SK-N-SH treated with all-trans-retinoic acid at 6 μM for 48 hours (cell line): ENCODE measurements around the gene CHRNA1.

Experiments used
- ATAC-seq: fragments of 200-7000 bp; cut with Tn5 transposase; 3 replicates; pipeline ENCODE4 v1.9.1; 2020; ENCODE audit warnings: mild to moderate bottlenecking, moderate library complexity
- ARNTL ChIP-seq: fragments of 450-650 bp; formaldehyde crosslinking; IDR thresholded peaks from 2 replicates; pipeline ENCODE4 v1.5.0; 2020; ENCODE audit warnings: low read depth, mild to moderate bottlenecking, moderate library complexity, borderline replicate concordance
- BACH2 ChIP-seq: fragments of 250-450 bp; sonication (Bioruptor Pico); IDR thresholded peaks from 2 replicates; pipeline ENCODE4 v1.9.0; 2021; ENCODE audit warnings: mild to moderate bottlenecking, borderline replicate concordance
- ESRRG ChIP-seq: fragments of 250-450 bp; sonication (Bioruptor Pico); IDR thresholded peaks from 2 replicates; pipeline ENCODE4 v1.6.1; 2021; ENCODE audit warnings: mild to moderate bottlenecking
- GLIS3 ChIP-seq: fragments of 250-450 bp; sonication (Bioruptor Pico); IDR thresholded peaks from 2 replicates; pipeline ENCODE4 v1.5.0; 2020; ENCODE audit warnings: mild to moderate bottlenecking, moderate library complexity
- ISL1 ChIP-seq: fragments of 250-450 bp; sonication (Bioruptor Pico); IDR thresholded peaks from 2 replicates; pipeline ENCODE4 v2.1.2; 2022; ENCODE audit warnings: mild to moderate bottlenecking, moderate library complexity
- OSR1 ChIP-seq: fragments of 250-450 bp; sonication (Bioruptor Pico); IDR thresholded peaks from 2 replicates; pipeline ENCODE4 v1.8.0; 2022; ENCODE audit warnings: moderate library complexity, mild to moderate bottlenecking, inconsistent platforms
- PPARA ChIP-seq: fragments of 250-450 bp; sonication (Bioruptor Pico); IDR thresholded peaks from 2 replicates; pipeline ENCODE4 v1.5.0; 2020; ENCODE audit warnings: mild to moderate bottlenecking, borderline replicate concordance
- RARB ChIP-seq: fragments of 250-450 bp; sonication (Bioruptor Pico); IDR thresholded peaks from 2 replicates; pipeline ENCODE4 v1.8.0; 2021; ENCODE audit warnings: mild to moderate bottlenecking, moderate library complexity
- SNAI2 ChIP-seq: fragments of 250-450 bp; sonication (Bioruptor Pico); IDR thresholded peaks from 2 replicates; pipeline ENCODE4 v1.5.0; 2020; ENCODE audit warnings: mild to moderate bottlenecking, moderate library complexity
- TCF4 ChIP-seq: fragments of 250-450 bp; sonication (Bioruptor Pico); IDR thresholded peaks from 2 replicates; pipeline ENCODE4 v1.8.0; 2021; ENCODE audit warnings: mild to moderate bottlenecking, moderate library complexity, borderline replicate concordance
- ZFP30 ChIP-seq: fragments of 450-650 bp; formaldehyde crosslinking; IDR thresholded peaks from 2 replicates; pipeline ENCODE4 v1.5.0; 2022; ENCODE audit warnings: mild to moderate bottlenecking, moderate library complexity
- ZNF565 ChIP-seq: fragments of 450-650 bp; formaldehyde crosslinking; conservative IDR thresholded peaks from 2 replicates; pipeline ENCODE4 v1.5.0; 2020; ENCODE audit warnings: low read depth, mild to moderate bottlenecking, moderate library complexity
- ZNF70 ChIP-seq: fragments of 450-650 bp; formaldehyde crosslinking; IDR thresholded peaks from 2 replicates; pipeline ENCODE4 v1.5.0; 2020; ENCODE audit warnings: mild to moderate bottlenecking, moderate library complexity
- ZNF8 ChIP-seq: fragments of 450-650 bp; formaldehyde crosslinking; IDR thresholded peaks from 2 replicates; pipeline ENCODE4 v1.5.0; 2020; ENCODE audit warnings: mild to moderate bottlenecking, moderate library complexity
- TF ChIP-seq, protein P1 (sequence below): fragments of 250-450 bp; sonication (Bioruptor Pico); IDR thresholded peaks from 2 replicates; pipeline ENCODE4 v1.8.0; 2020; ENCODE audit warnings: mild to moderate bottlenecking, moderate library complexity, borderline replicate concordance
- TF ChIP-seq, protein P2 (sequence below): fragments of 250-450 bp; sonication (Bioruptor Pico); IDR thresholded peaks from 2 replicates; pipeline ENCODE4 v1.5.1; 2021; ENCODE audit warnings: mild to moderate bottlenecking, moderate library complexity
- TF ChIP-seq, protein P3 (sequence below): fragments of 250-450 bp; sonication (Bioruptor Pico); IDR thresholded peaks from 2 replicates; pipeline ENCODE4 v1.8.0; 2021; ENCODE audit warnings: low read depth, mild to moderate bottlenecking, moderate library complexity, borderline replicate concordance
- TF ChIP-seq, protein P4 (sequence below): fragments of 250-450 bp; sonication (Bioruptor Pico); IDR thresholded peaks from 2 replicates; pipeline ENCODE4 v1.5.0; 2020; ENCODE audit warnings: mild to moderate bottlenecking, moderate library complexity
- TF ChIP-seq, protein P5 (sequence below): fragments of 250-450 bp; sonication (Bioruptor Pico); IDR thresholded peaks from 2 replicates; pipeline ENCODE4 v1.5.1; 2020; ENCODE audit warnings: low read depth, mild to moderate bottlenecking, moderate library complexity

CHRNA1 gene

DNA sequence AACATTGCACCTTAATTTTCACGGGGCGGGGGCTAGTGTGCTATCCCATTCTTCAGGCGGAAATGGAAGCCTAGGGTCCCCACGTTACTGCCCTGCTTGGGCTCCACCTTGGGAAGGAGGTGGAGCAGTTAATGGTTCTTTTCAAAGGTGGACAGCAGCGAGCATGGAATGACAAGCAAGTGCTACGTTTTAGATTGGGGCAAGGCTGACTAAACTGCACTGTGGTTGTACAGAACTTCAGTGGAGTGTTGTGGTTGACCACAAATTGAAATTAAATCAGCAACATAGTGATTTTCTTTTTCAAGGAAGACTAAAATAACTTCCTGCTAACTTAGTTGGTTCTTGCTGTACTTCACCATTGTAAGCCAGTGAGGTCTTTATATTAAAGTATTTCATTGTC lies 47.0 kb downstream of the CHRNA1 start (continued):
- TF ChIP-seq, protein P1, sequence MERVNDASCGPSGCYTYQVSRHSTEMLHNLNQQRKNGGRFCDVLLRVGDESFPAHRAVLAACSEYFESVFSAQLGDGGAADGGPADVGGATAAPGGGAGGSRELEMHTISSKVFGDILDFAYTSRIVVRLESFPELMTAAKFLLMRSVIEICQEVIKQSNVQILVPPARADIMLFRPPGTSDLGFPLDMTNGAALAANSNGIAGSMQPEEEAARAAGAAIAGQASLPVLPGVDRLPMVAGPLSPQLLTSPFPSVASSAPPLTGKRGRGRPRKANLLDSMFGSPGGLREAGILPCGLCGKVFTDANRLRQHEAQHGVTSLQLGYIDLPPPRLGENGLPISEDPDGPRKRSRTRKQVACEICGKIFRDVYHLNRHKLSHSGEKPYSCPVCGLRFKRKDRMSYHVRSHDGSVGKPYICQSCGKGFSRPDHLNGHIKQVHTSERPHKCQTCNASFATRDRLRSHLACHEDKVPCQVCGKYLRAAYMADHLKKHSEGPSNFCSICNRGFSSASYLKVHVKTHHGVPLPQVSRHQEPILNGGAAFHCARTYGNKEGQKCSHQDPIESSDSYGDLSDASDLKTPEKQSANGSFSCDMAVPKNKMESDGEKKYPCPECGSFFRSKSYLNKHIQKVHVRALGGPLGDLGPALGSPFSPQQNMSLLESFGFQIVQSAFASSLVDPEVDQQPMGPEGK (CRISPR knock-in tag) = no peak
- no peak for TF ChIP-seq ZNF8 (CRISPR knock-in tag)
- TF ChIP-seq, protein P2, sequence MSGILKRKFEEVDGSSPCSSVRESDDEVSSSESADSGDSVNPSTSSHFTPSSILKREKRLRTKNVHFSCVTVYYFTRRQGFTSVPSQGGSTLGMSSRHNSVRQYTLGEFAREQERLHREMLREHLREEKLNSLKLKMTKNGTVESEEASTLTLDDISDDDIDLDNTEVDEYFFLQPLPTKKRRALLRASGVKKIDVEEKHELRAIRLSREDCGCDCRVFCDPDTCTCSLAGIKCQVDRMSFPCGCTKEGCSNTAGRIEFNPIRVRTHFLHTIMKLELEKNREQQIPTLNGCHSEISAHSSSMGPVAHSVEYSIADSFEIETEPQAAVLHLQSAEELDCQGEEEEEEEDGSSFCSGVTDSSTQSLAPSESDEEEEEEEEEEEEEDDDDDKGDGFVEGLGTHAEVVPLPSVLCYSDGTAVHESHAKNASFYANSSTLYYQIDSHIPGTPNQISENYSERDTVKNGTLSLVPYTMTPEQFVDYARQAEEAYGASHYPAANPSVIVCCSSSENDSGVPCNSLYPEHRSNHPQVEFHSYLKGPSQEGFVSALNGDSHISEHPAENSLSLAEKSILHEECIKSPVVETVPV = no peak
- TF ChIP-seq ISL1 = no peak
- no peak for TF ChIP-seq PPARA (CRISPR knock-in tag)
- TF ChIP-seq SNAI2 = no peak
- no peak for TF ChIP-seq ESRRG
- TF ChIP-seq BACH2 (CRISPR knock-in tag) = no peak
- TF ChIP-seq ZFP30 (CRISPR knock-in tag) = no peak
- TF ChIP-seq, all 23 proteins: peak for 0

DNA sequence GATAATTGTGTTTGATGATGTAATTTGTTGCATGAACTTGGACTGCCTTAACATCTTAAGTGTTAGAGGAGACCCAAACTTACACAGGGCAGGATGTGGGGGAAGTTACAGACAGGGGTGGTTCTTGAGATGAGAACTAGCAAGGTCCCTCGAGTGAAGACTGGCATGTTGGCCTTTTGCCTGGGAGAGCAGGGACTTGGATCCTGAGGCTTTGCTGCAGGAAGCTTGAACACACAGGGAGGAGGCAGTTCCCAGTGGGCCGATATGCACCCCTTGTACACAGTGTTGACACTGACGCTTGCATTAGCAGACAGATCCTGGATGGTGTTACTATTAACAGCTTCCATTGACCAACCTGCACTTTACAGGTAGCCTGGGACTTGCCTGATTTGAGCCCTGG lies 47.5 kb downstream of the CHRNA1 start:
- TF ChIP-seq ARNTL = no peak
- TF ChIP-seq OSR1 = no peak
- TF ChIP-seq, protein P2 = no peak
- TF ChIP-seq GLIS3 = no peak
- no peak for TF ChIP-seq ZNF565 (CRISPR knock-in tag)
- TF ChIP-seq, protein P3, sequence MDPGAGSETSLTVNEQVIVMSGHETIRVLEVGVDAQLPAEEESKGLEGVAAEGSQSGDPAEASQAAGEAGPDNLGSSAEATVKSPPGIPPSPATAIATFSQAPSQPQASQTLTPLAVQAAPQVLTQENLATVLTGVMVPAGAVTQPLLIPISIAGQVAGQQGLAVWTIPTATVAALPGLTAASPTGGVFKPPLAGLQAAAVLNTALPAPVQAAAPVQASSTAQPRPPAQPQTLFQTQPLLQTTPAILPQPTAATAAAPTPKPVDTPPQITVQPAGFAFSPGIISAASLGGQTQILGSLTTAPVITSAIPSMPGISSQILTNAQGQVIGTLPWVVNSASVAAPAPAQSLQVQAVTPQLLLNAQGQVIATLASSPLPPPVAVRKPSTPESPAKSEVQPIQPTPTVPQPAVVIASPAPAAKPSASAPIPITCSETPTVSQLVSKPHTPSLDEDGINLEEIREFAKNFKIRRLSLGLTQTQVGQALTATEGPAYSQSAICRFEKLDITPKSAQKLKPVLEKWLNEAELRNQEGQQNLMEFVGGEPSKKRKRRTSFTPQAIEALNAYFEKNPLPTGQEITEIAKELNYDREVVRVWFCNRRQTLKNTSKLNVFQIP = no peak
- TF ChIP-seq, protein P4, sequence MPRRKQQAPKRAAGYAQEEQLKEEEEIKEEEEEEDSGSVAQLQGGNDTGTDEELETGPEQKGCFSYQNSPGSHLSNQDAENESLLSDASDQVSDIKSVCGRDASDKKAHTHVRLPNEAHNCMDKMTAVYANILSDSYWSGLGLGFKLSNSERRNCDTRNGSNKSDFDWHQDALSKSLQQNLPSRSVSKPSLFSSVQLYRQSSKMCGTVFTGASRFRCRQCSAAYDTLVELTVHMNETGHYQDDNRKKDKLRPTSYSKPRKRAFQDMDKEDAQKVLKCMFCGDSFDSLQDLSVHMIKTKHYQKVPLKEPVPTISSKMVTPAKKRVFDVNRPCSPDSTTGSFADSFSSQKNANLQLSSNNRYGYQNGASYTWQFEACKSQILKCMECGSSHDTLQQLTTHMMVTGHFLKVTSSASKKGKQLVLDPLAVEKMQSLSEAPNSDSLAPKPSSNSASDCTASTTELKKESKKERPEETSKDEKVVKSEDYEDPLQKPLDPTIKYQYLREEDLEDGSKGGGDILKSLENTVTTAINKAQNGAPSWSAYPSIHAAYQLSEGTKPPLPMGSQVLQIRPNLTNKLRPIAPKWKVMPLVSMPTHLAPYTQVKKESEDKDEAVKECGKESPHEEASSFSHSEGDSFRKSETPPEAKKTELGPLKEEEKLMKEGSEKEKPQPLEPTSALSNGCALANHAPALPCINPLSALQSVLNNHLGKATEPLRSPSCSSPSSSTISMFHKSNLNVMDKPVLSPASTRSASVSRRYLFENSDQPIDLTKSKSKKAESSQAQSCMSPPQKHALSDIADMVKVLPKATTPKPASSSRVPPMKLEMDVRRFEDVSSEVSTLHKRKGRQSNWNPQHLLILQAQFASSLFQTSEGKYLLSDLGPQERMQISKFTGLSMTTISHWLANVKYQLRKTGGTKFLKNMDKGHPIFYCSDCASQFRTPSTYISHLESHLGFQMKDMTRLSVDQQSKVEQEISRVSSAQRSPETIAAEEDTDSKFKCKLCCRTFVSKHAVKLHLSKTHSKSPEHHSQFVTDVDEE (CRISPR knock-in tag) = no peak
- TF ChIP-seq, all 23 proteins: peak for 0
- ATAC-seq = no peak

DNA sequence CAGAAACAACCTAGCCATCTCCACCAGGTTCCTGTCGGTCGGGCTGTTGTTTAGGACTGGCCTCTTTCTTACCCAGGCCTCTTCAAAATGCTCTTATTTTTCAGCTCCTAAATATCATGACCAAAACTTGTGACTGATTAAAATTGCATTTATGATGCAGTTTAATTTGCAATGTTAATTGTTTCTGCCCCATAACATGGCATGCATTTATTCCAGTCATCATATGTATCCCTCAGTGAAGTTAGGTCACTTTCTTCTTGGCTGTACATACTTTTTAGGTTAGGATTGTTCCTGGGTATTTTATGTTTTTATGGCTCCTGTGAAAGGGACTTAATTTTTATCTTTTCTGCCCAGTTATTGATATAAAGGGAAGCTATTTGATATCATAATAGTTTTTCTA lies 50.6 kb downstream of the CHRNA1 start:
- TF ChIP-seq OSR1 (no peak), RARB (no peak), ZNF70 (CRISPR knock-in tag) (no peak), TCF4 (CRISPR knock-in tag) (no peak), GLIS3 (no peak), SNAI2 (no peak), PPARA (CRISPR knock-in tag) (no peak), ISL1 (no peak)
- TF ChIP-seq, protein P3 = no peak
- TF ChIP-seq, protein P5, sequence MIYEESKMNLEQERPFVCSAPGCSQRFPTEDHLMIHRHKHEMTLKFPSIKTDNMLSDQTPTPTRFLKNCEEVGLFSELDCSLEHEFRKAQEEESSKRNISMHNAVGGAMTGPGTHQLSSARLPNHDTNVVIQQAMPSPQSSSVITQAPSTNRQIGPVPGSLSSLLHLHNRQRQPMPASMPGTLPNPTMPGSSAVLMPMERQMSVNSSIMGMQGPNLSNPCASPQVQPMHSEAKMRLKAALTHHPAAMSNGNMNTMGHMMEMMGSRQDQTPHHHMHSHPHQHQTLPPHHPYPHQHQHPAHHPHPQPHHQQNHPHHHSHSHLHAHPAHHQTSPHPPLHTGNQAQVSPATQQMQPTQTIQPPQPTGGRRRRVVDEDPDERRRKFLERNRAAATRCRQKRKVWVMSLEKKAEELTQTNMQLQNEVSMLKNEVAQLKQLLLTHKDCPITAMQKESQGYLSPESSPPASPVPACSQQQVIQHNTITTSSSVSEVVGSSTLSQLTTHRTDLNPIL (CRISPR knock-in tag) = no peak
- no peak for ATAC-seq
